HG02973 (cell line): ENCODE measurements around the gene TAOK1.

Experiments
- ATAC-seq: cut with Tn5 transposase; IDR thresholded peaks from one replicate; pipeline ENCODE4 v1.9.1; 2021; ENCODE audit warnings: moderate library complexity; ENCODE audit not compliant: unreplicated experiment

The TAOK1 gene

DNA sequence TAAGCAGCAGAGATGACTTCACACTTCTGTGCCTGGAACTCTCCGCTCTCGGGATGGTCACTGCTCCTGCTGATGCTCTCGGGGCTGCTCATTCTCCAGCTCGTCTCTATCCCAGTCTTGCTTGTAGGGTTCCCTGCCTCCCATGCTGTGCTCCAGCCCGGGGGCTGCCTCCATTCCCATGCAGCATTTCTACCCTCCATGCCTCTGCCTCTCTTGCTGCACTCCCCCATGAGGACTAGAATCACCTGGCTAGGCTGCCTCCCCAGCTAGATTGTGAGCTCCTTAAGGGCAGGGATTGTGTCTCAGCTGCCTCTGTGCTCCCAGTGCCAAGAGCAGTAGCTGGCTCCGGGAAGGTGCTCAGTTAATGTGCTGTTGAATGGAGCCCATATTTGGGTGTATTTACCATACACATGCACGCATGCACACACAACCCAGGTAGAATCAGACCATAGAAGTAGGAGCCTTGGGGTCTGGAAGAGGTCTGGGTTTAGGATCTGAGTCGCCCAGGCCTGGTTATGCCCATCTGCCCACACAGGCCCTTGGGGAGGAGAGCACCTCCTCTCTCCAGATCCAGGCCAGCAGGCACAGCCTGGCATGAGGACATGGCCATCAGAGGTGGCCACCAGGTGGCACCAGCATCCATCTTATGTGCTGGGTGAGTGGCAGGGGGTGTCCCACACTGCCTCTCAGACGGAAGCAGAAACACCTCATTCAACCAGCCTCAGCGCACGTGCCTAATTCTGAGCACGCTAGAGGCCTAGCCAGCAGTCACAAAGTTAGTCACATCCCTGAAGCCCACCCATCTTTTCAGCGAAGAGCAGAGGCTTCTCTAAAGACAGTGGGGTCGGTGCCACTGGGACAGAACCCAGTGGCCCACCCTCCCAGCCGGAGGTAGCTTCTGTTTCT is 190.0 kb downstream of the TAOK1 start:
- peak; percentile 60 for ATAC-seq

DNA sequence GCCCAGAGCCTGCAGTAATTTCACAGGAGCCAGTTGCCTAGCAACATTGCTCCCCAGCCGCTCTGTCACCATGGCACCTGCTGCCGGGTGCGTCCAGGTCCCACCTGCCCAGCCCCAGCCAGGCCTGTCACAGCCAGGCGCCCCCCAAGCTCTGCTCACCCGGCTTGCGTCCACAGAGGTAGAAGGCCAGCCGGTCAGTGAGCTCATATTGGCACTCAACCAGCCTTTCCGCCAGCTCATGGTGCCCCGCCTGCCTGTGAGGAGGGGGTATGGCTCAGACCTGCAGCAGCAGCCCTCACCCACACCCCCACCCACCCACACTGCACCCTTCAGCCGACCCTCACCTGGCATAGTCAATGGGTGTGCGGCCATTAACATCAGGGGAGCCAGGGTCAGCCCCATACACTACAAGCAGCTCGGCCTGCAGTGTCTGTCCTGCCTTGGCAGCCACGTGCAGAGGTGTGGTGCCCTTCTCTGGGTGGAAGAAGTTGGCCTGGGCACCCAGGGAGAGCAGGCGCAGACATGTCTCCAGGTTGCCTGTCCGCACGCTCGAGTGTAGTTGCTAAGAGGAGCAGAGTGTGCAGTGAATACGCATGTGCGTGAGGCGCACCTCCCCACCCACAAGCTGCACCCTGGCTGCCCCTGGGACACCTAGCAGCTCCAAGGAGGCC is 191.6 kb downstream of the TAOK1 start:
- no peak for ATAC-seq

DNA sequence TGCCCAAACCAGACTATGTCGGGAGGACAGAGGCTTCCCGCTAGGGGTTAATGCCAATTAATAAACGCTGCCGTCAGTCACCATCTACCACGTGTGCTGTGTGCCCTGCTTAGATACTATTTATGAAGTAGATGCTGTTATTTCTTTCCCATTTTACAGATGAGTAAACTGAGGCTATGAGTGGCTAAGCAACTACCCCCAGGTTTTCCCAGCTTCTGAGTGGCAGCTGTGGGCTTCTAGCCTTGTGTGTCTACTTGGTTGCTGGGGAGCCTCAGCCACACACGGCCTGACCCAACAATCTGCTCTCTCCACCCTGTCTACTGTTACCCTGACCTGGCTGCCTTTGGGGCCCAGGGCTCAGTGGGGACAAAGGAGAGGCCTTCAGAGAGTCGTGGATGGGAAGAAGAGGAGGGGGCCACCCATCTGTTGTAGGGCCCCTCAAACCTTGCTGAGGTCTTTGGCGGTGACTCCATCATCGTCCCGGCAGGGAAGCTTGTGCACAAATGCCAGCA is 192.1 kb downstream of the TAOK1 start:
- ATAC-seq, result no peak

- ATAC-seq, result no peak
Measured at GRCh38 chr17:29582772-29583171, 192.6 kb downstream of the TAOK1 start.

GRCh38 chr17:29583324-29584248 is 193.4 kb downstream of the TAOK1 start:
- no peak for ATAC-seq

GRCh38 chr17:29584452-29585079 is 194.4 kb downstream of the TAOK1 start:
- ATAC-seq, result no peak

DNA sequence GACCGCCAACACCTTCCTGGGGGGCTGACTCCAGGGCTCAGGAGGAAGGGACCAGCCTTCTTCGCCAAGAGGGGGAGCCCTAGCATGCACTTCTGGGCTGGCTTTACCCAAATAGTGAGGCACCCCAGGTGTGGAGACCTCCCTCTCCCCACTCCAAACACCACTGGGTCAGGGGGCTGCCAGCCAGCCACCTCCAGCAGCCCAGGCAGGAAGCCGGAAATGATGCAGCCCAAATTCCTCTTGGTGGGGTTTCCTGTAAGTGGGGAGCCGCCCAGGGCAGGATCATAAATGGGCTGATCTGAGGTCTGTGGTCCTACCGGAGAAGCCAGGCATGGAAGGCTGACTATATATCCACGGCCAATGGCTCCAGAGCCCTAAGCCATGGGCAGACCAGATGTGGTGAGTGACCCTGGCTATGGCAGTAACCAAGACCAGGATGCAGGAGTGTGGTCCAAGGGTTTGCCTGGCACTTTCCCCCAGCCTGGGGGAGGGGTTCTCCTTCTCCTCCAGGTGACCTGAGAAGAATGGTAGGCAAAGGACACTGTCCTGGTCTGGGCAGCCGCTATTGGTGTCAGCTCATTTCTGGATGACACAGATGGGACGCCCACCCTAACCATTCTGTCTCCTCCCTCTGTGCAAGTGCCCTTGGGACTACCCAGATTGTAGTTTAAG is 195.1 kb downstream of the TAOK1 start:
- no peak for ATAC-seq

- no peak for ATAC-seq
Measured at GRCh38 chr17:29586676-29587469, 196.7 kb downstream of the TAOK1 start.

GRCh38 chr17:29587591-29587990 is 197.4 kb downstream of the TAOK1 start:
- no peak for ATAC-seq

DNA sequence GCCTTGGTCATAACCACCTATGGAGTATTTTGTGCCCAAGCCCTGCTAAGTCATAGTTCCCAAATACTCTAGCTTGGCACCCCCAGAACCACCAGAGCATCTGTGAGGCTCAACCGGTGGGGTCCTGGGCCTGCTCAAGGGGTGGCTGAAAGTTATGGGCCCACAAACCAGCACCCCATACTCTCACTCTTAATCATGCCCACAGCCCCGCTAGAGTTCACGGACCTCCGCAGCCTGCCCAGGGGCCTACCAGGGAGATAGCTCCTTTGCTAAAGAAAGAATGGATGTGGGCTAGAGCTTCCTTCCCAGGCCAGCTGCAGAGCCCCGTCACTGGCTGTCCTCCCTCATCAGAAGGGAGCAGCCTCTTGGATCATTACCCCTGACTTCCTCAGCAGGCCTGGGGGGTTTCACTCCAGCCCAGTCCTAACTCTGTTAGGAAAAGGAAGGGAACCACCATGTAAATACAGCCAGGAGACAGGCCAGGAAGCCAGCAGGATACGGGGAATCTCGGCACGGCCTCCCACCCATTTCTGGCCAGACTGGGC is 197.9 kb downstream of the TAOK1 start:
- ATAC-seq, result no peak

DNA sequence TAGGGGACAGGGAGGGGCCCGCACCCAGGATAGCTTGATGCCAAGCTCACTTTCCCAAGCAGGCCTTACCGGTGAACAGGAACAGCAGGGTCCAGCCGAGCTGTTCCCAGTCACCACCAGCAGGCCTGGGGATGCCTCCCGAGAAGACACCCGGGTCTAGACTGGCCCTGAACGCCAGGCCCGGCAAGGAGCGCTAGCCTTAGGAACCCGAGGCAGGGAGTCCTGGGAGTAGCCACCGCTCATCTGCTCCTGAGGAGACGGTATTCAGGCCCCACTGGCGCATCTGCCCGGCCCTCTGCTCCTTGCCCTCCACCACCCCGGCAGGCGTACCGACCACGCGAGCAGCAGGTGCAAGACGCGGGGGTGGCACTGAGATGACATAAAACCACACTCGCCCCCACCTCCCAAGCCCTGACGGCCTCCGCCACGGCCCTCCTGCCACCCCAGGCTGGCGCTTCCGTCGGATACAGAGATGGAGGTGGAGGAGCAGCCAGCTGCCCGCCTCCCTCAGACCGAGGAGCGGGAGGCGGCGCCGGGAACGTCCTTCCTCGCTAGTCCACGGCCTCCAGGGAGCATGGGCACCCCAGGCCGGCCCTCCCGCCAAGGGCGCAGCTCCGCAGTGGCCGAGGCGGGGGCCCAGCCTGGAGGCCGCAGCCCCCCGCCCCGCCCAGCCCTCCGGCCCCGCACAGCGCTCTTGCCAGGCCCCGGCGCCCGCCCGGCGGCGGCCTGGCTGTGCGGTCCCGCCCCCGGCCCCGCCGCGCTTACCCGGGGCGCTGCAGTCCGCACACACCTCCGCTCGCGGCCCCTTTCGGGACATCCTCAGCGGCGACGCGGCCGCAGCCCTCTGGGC is 198.6 kb downstream of the TAOK1 start:
- peak; percentile 11 for ATAC-seq

DNA sequence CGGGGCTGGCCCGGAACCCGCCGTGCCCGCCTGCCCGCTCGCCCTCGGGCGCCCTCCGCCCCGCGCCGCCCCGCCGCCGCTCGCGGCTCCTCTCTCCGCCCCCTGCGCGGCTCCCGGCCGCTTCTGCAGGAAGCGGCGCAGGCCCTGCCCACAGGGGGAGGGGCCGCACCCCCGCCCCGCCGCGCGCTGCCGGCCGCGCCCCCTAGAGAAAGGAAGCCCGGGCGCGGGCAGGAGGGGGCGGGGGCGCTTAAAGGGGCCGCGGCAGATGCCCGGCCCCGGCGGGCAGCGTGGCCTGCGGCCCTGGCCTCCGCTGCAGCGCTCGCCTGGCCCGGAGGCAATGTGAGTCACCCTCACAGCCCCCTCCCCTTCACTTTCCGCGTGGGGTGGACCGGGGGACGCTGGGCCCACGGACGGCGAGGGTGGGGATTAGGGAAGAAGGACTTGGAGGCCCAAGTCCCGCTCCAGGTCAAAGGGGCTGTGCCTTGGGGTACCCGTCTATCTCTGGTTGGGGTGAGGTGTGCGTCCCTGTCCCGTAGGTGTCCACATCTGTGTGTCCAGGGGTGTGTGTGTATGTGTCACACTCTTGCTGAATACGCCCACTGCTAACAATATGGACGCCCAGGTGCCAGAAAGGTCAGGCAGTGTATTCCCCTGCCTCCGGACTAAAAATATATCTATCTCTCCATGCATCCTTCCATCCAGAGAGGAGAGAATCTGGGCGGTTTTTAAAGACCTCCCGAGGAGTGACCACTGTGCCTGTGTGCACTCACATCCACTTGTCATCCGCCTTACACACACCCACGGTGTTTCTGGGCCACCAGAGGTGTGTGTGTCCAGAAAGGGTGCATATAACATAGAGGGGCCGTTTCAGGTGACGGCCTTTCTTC is 199.6 kb downstream of the TAOK1 start, which contains the start of gene GIT1:
TSS of gene GIT1 (minus strand) at position 125 of the 887 bp plus-strand sequence. CDS start 270 bp downstream, outside the sequence.
- peak; percentile 54 for ATAC-seq

DNA sequence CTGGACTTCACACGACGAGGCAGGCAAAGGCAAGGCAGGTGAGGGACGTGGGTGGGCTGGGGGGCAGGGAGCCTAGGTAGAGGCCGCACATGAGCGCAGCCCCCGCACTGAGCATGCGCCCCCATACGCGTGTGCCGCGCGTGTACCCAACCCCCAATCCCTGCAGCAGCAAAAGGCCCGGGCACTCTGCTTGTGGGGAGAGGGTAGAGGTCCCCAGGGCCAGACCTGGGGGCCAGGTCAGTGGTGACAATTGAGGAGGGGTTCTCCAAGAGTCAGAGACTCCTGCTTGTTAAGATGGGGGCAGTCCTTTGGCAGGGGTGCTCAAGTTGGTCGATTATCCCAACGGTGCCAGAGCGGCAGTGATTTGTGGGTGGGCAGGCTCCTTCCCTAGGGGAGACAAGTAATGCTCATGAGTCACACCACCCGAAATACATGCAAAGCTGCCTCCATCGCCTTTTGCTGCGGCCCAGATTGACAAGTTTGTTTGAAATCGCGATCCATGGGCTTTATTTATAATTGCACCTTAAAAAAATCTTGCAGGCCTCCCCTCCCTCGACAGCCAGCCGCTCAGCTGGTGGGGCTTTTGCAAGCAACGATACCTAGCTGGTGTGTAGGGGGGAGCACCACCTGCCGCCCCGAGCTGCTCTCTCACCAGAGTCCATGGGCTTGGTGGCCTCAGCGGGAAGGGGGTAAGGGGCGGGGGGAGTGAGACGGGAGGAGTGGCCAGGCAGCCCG is 200.4 kb downstream of the TAOK1 start:
- ATAC-seq, result no peak

DNA sequence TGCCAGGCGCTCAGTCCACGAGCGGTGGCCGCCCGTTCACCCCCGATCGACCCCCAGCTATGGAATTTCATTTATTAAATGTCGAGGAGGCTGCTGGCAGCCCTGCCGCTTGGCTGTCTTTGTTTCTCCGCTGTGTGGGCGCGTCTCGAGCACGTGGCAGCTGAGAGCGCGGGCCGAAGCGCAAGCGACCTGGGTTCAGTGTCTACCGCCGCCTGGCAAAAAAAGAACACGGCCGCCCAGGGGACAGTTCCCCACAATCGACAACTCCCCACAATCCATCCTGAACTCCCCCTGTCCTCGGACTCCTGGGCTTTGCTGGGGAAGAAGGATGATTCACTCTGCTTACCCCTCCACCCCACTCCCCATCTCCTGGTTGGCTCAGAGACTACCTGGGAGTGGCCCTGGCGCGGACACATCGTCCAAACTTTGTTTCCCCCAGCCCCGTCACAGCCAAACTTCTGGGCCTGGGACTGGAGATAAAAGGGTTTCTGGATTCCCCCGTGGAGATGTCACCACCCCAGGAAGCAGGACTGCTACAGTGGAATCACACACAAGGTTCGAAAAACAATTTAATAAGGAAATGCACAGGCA is 201.1 kb downstream of the TAOK1 start:
- ATAC-seq, result no peak

DNA sequence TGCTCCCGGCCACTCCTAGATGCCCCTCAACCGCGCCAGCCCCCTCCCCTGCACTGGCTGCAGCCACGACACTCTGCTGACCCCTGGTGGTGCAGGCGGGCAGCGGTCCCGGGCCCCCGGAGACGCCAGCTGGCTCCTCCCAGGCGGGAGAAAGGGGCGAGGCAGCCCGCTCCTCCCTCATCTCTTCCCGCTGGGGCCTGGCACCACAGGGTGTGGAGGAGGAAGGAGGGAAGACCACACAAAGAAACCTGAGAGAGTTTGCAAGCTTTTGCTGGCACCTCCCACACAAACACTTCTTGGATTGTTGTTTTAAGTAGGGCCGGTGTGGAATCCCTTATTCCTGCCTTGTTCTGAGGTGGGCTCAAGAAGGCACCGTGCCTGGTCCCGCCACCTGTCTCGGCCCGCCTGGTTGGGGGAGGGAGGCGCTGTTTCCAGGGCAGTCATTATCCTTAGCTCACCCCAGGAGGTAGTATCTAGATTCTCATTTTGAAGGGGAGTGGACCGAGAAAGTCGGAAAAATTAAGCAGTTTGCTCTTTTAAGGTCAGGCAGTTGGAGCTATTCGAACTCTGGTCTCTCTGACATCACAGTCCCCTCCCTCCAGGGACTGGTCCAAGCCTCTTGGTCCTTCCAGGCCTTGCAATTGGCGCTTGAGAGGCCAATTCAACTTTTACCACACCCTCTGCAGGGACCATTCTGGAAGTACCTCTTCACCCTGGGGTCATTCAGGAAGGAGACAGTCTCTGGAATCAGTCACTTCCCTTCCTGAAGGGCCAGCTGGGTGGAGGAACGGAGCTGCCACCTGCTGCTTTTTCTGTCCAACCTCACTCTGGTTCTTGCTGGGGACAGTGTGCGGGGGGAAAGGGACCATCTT is 201.8 kb downstream of the TAOK1 start:
- ATAC-seq, result no peak
